Measurements from ENCODE around the gene MARK2. TPM values are rescaled to one million over a fixed set of nuclear protein-coding genes. Genes with fewer than 3 reads are reported as not detected.

The MARK2 gene
- total RNA-seq, 1 donor from 2014 or later, result 26.2 TPM

DNA sequence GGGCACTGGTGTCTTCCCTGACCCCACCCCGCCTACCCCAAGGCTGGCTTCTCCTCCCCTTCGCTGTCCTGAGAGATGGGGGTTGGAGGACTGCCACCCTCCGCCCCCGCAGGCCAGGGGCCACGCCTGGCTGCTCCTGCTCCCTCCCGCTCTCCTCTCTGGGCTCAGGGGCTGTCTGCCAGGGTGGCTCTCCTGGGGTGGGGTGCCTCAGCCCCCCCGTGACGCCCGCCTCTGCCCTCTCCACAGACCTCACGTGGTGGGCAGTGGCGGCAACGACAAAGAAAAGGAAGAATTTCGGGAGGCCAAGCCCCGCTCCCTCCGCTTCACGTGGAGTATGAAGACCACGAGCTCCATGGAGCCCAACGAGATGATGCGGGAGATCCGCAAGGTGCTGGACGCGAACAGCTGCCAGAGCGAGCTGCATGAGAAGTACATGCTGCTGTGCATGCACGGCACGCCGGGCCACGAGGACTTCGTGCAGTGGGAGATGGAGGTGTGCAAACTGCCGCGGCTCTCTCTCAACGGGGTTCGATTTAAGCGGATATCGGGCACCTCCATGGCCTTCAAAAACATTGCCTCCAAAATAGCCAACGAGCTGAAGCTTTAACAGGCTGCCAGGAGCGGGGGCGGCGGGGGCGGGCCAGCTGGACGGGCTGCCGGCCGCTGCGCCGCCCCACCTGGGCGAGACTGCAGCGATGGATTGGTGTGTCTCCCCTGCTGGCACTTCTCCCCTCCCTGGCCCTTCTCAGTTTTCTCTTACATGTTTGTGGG is 69.9 kb downstream of the MARK2 start:
- Mint-ChIP-seq H3K27me3 (ENCODE audit: low read depth) (no peaks in the 10 kb centered on the region), H3K4me1 (ENCODE audit: low read depth) (peaks cover 3% of the 10 kb centered on the region), H3K27ac (ENCODE audit: unreplicated experiment) (no peak overlapping the region), H3K9me3 (ENCODE audit: low read depth) (no peaks in the 10 kb centered on the region), H3K36me3 (ENCODE audit: low read depth) (peaks cover 11% of the 10 kb centered on the region), H3K4me3 (ENCODE audit: unreplicated experiment) (no peak overlapping the region)
- TF ChIP-seq, protein P1, sequence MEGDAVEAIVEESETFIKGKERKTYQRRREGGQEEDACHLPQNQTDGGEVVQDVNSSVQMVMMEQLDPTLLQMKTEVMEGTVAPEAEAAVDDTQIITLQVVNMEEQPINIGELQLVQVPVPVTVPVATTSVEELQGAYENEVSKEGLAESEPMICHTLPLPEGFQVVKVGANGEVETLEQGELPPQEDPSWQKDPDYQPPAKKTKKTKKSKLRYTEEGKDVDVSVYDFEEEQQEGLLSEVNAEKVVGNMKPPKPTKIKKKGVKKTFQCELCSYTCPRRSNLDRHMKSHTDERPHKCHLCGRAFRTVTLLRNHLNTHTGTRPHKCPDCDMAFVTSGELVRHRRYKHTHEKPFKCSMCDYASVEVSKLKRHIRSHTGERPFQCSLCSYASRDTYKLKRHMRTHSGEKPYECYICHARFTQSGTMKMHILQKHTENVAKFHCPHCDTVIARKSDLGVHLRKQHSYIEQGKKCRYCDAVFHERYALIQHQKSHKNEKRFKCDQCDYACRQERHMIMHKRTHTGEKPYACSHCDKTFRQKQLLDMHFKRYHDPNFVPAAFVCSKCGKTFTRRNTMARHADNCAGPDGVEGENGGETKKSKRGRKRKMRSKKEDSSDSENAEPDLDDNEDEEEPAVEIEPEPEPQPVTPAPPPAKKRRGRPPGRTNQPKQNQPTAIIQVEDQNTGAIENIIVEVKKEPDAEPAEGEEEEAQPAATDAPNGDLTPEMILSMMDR (IDR thresholded peaks at IDR 0.05), result no peak
- DNase-seq (ENCODE audit: low spot score), result no peak

DNA sequence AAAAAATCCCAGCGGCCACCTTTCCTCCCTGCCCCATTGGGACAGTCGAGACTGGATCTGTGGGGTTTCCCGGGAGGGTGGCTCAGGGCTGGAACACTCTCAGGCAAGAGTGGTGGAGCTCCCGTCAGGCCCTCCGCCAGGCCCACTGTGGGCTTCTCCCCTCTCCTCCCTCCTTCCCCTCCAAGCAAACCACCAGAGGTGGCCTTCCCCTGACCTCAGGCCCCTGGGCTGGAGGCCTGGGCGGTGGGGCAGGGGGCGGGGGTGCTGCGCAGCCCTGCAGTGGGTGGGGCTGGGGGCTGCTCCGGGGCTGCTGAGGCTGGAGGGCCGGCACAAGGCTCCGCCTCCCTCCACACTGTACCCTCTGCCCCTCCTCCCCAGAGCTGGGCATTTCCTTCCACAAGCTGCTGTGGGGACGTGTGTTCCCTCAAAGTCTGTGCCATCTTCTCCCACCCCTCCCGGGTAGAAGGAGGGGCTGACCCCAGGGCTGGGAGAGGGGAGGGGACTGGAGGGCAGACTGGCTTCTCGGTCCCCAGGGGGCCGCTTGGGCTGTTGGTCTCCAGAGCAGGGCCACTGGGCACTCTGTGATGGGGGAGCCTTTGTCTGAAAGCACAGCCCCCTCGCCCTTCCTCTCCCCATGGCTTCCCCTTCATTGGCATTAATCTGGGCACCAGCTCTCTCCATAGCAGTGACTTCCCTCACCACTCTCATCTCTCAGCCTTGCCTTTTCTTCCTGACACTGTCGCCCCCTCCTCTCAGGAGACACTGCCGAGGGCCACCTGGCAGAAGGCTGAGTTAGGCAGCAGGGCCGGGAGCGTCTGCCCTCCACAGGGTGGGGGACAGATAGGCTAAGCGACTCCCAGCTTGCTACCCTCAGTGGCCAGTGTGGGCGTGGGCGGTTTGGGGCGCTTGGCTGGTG is 70.9 kb downstream of the MARK2 start:
- Mint-ChIP-seq H3K9me3 (ENCODE audit: low read depth) (no peaks in the 10 kb centered on the region), H3K27me3 (ENCODE audit: low read depth) (no peaks in the 10 kb centered on the region), H3K4me1 (ENCODE audit: low read depth) (peaks cover 3% of the 10 kb centered on the region), H3K4me3 (ENCODE audit: unreplicated experiment) (no peak overlapping the region), H3K27ac (ENCODE audit: unreplicated experiment) (peak overlapping the region; percentile 69), H3K36me3 (ENCODE audit: low read depth) (peaks cover 5% of the 10 kb centered on the region)
- TF ChIP-seq, protein P1 (IDR thresholded peaks at IDR 0.05), result no peak
- no peak for DNase-seq (ENCODE audit: low spot score)

DNA sequence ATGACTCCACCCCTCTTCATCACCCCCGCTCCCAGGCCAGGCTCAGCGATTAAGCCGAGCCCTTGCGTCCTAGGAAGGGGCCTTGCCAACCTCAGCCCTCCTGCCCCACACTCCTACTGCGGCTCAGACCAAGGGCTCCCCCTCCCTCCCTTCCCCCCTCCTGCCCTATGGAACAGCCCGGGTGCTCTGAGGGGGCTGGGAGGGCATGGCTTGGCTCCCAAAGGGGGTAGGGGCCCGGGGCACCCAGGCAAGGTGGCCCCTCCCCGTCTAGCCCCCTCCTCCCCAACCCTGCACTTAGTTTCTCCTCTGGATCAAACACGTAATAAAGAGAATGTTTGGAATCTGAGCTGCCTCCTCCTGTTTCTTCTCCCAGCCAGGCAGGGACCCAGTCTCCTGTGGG is 71.8 kb downstream of the MARK2 start:
- H3K4me1 Mint-ChIP-seq (ENCODE audit: low read depth), result peaks cover 5% of the 10 kb centered on the region
- peaks cover 5% of the 10 kb centered on the region for H3K36me3 Mint-ChIP-seq (ENCODE audit: low read depth)
- no peaks in the 10 kb centered on the region for H3K27me3 Mint-ChIP-seq (ENCODE audit: low read depth)
- H3K27ac Mint-ChIP-seq (ENCODE audit: unreplicated experiment), result no peak overlapping the region
- no peak overlapping the region for H3K4me3 Mint-ChIP-seq (ENCODE audit: unreplicated experiment)
- DNase-seq (ENCODE audit: low spot score), result no peak
- TF ChIP-seq, protein P1 (IDR thresholded peaks at IDR 0.05), result no peak
- no peaks in the 10 kb centered on the region for H3K9me3 Mint-ChIP-seq (ENCODE audit: low read depth)

DNA sequence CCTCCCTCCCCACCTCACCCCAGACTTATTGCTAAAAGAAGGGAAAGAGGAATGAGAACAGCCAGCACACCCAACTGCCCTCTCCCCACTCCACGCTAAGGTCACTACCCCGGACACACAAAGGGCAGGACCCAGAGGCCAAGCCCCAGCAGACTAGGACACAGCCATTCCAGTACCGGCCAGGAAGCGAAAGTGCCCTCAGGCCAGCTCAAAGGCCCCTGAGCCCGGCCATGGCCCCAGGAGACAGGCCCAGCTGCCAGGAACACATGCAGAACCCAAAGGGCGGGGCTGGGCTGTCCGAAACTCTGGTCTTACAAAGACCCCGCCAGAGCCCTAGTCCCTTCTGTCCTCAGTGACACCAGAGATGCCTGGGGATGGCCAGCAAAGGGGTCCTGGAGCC is 72.5 kb downstream of the MARK2 start:
- no peaks in the 10 kb centered on the region for H3K27me3 Mint-ChIP-seq (ENCODE audit: low read depth)
- H3K9me3 Mint-ChIP-seq (ENCODE audit: low read depth), result no peaks in the 10 kb centered on the region
- H3K4me3 Mint-ChIP-seq (ENCODE audit: unreplicated experiment), result no peak overlapping the region
- peaks cover 9% of the 10 kb centered on the region for H3K4me1 Mint-ChIP-seq (ENCODE audit: low read depth)
- H3K27ac Mint-ChIP-seq (ENCODE audit: unreplicated experiment), result peak overlapping the region; percentile 61
- TF ChIP-seq, protein P1 (IDR thresholded peaks at IDR 0.05), result no peak
- H3K36me3 Mint-ChIP-seq (ENCODE audit: low read depth), result peaks cover 2% of the 10 kb centered on the region
- no peak for DNase-seq (ENCODE audit: low spot score)

DNA sequence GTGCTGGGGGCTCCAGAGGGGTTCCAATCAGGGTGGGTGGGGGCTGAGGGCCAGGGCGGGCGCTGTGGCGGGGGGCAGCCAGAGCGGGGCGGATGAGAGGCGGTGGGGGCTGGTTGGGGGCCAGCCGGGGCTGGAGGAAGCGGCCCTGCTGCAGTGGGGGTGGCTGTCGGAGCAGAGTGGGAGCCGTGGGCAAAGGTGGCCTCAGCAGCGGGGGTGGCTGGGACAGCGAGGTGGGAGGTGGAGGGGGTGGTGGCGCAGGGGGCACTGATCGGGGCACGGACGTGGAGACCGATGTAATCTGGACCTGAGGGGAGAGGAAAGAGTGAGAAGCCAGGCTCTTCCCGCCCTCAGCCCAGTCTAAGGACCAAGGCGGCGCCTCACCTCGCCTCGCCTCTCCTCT is 73.0 kb downstream of the MARK2 start:
- no peak overlapping the region for H3K4me3 Mint-ChIP-seq (ENCODE audit: unreplicated experiment)
- H3K27ac Mint-ChIP-seq (ENCODE audit: unreplicated experiment), result no peak overlapping the region
- H3K9me3 Mint-ChIP-seq (ENCODE audit: low read depth), result no peaks in the 10 kb centered on the region
- no peak for DNase-seq (ENCODE audit: low spot score)
- H3K4me1 Mint-ChIP-seq (ENCODE audit: low read depth), result peaks cover 9% of the 10 kb centered on the region
- H3K27me3 Mint-ChIP-seq (ENCODE audit: low read depth), result no peaks in the 10 kb centered on the region
- peaks cover 2% of the 10 kb centered on the region for H3K36me3 Mint-ChIP-seq (ENCODE audit: low read depth)
- TF ChIP-seq, protein P1 (IDR thresholded peaks at IDR 0.05), result no peak

Measured in chondrocyte (in vitro differentiated cells).